HTR-8/SVneo (cell line): ENCODE measurements around the gene ASXL1.
"Not testable (repeated sequence)": the region's sequence is repeated elsewhere in the genome, so short reads cannot be mapped to it uniquely, and the experiment has no call there.

ENCODE experiments used
- DNase-seq: peaks from one replicate; pipeline ENCODE4 v3.0.0; 2011; ENCODE audit warnings: low spot score, mixed read lengths; ENCODE audit not compliant: insufficient read length
- FAIRE-seq: peaks from 2 replicates; lab custom pipeline; 2011; peaks lifted over from hg19 to GRCh38; lab: Jason Lieb, UNC

ASXL1 gene

DNA sequence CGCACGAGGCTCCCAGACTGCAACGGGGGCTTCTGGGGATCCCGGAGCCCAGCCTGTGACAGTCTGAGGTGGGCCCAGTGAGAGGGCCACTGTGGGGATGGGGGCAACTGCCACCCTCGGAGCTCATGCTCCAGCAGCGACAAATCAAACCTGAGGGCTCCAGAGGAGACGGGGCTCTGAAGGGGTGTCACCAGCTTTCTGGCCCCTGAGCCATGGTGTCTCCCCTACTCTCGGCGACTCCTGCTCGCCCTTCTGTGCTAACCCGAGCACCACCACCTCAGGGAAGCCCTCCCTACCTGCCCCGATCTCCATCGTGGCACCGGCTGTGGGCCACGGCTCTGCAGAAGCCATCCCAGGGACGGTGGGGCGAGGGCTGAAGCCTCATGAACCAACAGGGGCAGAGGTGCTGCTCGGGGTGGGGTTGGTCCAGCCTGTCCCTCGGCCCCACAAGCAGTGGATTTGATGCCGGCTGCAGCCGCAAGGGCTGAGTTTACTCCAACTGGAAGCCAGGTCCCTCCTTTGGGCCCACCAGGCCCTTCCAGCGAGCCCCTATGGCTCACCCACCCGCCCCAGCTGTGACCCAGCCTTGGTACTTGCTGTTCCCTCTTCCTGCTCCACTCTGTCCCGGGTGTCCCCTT lies 102.7 kb downstream of the ASXL1 start:
- FAIRE-seq (no peak), DNase-seq (no peak)

DNA sequence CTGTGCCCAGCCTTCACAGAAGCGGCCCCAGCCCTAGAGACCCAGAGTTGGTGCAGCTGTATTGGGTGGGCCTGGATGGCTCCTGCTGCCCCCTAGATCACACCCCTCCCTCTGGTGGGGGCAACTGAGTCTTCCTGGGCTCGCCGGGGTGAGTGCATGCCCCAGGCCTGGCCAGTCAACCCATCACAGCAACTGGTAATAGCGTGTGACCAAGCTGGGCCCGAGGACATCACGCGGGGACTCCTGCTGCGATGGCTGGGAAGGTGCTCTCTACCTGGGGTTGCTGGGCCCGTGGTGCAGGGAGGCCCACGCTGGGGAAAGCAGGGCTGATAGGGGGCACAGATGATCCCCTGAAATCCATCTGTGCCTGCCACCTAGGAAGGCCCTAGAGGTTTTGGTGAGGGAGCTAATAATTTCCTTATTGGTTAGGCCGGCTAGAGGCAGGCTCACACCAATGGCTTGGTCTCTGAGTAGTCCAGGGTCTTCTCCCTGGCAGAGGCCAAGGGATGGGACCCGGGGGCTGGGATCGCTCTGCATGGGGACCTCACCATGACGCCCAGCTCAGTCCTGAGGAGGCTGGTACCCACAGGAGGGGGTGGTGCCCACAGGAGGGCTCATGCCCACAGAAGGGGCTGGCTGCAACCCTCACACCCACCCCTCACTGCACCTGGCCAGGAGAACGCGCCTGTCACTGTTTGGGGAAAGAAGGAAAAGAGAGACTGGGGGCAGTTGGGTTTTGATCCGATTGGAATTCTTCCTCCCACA lies 103.9 kb downstream of the ASXL1 start:
- FAIRE-seq (no peak), DNase-seq (no peak)

DNA sequence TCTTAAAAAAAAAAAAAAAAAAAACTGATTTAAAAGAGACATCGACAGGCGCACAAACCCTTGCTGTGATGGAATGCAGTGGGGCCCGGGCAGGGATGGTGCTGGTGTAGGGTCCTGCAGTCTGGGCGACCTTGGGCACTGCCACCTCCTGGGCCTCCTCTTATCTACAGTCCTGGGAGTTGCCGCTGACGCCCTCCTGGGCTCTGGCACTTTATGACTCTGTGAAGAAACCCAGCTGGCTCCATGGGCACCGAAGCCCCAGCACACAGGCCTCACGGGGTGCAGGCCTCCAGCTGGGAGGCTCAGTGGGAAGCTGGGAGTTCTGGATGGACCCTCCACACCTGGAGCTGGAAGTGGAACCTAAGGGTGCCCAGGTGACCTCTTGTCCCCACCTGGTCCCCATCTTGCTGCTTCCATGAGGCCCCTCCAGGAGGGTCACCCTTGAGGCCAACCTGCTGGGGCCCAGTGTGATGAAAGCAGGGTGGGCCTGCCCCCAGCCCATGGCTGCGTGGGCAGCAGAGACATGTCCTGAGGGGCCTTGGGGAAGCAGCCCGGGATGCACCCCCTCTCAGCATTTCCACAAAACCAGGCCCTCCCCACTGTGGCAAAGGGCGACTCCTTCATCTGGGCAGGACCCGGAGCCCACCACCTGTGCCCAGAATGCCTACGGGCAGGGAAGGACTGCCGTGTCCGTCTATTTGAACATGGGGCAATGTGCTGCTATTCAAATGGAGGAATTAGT lies 104.9 kb downstream of the ASXL1 start:
- no peak for FAIRE-seq
- no peak for DNase-seq

DNA sequence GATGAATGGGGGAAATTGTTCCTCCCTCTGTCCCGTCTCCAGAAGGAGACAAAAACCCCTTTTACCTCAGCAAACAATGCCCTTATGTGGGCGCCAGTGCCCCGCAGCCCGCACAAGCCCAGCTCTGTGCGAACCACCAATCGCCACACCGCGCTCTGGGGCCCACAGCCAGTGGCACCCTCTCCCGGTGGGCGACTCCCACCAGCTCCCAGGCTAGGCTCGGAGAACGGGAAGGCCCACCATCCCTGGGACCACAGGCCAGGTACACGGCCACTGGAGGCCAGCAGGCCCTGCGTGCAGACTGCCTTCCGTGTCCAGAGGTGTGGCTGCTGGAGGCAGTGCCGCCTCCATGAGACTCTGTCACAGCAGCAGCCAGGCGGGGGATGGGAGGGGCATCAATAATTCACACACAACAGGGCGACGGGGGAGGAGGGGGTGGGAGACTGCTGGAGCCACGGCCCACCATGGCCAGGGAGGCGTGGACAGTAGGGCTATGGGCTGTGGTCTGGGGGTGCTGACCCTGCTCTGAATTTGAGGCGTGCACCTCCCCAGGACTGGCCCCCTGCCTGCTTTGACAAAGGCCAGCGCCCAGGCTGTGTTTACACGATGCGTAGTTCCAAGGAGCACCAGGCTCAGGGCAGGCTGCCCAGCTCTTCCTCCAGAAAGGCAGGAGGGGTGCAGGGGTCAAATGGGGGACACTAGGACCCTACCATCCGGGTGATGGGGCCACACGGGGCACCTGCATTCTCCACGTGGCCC lies 105.7 kb downstream of the ASXL1 start:
- FAIRE-seq: peak; percentile 49
- no peak for DNase-seq

DNA sequence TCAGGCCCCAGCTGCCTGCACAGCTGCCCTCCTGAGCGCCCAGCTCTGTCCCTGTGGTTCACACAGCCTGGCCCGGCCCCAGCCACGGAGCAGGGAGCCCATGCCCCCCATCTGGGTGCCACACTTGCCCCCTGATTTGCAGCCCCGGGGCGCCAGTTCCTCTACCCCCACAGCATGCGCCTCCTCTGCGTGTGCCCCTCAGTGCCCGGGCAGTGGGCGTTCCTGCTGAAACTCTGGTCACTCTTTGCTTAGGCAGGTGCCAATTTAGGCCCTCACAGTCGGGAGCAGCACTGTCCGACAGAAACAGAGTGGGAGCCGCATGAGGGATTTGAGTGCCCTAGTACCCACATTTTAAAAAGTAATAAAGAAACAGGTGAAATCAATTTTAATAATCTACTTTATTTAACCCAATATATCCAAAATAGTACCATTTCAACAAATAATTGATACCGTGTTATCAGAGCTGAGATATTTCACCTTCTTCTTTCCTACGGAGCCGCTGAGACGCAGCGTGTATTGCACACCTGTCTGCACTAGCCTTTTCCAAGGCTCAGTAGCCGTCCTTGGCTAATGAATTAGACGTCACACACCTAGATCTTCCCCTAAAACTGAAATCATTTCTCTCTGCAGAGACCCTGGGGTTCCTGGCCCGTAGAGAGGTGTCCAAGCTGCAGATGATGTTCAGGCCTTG lies 106.4 kb downstream of the ASXL1 start:
- DNase-seq (no peak), FAIRE-seq (no peak)

DNA sequence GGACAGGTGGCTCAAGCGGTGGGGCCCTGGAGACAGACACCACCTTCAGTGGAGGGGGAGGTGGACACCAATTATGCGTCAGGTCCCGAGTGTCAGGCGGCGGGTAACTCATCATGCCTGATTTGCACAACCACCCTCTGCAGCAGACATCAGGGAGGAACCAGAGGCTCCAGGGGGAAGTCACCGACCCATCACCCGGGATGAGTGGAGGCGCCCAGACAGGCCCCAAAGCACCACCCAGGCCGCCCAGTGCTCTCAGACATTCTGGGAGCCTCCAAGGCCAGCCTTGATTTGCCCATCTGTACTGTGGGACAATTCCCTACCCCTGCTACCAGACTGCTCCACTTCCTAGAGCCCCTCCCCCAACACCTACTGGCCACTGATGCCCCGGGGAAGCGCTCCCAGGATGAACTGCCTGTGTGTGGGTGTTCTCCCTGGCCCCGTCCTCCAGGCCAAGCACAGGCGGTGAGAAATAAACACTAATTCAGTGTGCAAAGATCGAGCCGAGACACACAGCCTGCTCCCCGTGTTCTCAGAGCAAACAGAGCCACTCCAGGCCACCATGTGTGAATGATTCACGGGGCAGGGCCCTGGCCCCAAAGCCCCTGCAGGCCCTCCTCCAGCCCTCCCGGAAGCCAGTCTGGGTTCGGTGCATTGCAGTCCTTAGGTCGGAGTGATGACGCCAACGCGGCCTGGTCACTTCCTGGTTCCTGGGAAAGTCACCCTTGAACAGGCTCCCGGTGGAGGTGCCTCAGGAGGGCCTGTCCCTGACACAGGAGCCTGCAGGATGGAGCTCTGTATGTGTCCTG lies 107.2 kb downstream of the ASXL1 start:
- no peak for DNase-seq
- no peak for FAIRE-seq

DNA sequence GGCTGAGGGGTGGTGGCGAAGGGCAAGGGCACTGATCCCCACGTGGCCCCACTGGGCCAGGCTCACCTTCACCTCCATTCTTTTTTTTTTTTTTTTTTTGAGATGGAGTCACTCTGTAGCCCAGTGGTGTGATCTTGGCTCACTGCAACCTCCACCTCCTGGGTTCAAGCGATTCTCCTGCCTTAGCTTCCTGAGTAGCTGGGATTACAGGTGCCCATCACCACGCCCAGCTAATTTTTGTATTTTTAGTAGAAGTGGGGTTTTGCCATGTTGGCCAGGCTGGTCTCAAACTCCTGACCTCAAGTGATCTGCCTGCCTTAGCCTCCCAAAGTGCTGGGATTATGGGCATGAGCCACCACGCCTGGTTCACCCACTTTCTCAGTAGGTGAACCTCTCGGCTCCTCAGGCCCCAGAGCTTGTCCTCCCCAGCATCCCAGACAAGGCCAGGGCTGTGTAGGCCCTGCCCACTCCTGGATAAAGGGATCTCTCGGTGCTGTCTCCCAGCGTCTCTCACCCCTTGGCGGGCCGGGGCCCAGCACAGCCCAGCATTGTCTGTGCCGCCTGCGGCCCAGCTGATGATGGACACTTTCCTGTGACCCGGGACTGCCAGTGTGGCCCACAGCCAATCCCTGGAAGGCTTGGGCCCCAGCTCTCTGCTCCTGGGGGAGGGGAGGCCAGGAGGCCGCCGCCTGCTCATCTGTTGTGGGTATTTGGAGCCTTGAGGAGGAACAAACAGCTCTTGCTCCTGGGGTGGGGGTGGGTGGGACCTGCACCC lies 108.0 kb downstream of the ASXL1 start:
- FAIRE-seq, DNase-seq: not testable (repeated sequence)

DNA sequence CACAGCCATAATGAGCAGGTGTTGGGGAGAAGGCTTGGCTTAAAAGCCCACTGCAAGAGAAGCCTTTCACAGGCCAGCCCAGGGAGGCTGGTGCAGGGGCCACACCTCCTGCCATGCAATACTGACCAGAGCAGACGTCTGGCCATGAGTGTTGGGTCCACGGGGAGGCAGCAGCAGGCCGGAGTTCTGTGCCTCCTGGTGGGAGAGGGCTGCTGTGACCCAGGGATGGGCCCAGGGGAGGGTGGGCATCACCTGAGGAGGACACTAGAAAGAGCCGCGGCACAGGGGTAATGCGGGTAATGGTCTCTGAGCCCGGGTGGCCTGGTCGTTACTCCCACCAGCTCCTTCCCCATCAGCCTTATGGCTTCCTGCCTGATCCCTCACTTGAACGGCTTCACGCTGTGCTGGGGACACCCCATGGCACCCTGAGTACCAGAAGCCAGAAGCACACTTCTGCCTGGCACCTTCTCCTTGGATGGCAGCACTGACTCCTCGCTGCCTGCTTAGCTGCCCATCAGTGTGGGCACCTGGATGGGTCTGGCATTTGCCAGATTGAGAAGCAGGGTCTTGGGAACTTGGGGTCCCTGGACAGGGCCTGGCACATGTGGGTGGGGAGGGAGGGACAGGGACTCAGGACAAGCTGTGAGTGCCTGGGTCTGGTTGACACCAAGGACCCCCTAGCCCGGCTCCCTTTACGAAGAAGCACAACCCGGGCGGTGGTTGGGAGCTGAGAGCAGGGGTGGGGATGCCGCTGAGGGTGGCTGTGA lies 108.8 kb downstream of the ASXL1 start:
- DNase-seq (no peak), FAIRE-seq (no peak)

DNA sequence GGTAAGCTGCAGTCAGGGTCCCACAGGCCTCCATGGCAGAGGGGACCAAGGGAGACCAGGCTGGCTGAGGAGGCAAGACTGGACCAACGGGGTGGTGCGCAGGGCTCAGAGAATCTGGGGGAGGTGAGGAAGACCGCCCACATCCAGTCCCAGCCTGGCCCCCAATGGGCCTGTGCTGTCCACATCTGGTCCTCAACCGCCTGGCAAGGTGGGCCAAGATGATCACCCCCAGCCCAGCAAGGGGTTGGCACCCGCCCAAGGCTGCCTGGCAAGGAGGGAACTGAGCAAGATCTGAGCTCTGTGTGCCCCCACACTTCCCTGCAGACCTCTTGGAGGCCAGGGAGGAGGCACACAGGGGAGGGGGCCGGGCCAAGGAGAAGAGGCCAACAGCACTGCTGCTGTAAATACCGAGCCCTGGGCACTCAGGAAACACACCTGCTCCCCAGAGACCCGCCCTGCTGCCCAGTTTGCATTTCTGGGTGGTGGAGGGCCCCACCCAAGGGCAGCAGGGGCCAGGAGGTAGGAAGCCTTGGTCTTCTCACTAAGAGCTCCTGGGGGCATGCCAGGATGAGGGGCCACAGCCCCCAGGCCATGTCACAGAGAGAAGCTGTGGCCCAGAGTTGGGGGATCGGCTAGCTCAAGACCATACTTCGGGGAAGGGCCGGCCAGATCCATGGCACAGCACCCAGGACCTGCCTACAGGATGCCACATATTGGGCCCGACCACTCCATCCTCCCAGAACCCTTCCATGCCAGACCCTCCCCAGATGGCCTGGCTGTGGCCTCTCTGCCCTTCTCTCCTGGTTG lies 109.6 kb downstream of the ASXL1 start:
- FAIRE-seq: no peak
- no peak for DNase-seq

DNA sequence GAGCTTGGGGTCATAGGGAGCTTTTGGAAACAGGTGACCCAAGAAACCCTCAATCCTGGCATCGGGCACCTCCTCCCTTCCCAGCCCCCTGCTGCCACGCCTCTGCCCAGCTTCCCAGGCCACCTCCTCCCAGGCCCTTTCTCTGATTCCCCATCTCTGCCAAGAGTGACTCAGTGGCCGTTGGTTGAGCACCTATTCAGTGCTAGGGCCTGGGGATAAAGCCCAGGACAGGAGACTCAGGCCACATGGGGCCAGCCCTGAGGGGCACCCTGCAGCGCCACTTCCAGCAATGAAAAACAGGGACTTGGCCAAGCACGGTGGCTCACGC lies 110.1 kb downstream of the ASXL1 start:
- no peak for DNase-seq
- FAIRE-seq: no peak

DNA sequence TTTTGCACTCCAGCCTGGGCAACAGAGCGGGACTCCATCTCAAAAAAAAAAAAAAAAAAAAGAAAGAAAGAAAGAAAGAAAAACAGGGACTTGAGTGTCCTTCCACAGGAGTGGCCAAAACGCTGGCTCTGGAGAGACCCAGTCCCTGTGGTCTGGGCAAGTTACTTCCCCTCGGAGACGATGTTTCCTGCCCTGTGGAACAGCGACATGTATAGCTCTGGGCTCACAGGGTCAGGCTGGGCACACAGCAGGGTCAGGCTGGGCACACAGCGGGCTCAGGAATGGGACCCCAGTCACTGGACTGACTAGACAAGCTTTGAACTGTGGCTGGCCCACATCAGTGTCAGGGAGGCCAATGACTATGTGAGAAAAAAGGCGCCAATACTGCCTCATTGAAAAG lies 110.7 kb downstream of the ASXL1 start:
- FAIRE-seq: no peak

DNA sequence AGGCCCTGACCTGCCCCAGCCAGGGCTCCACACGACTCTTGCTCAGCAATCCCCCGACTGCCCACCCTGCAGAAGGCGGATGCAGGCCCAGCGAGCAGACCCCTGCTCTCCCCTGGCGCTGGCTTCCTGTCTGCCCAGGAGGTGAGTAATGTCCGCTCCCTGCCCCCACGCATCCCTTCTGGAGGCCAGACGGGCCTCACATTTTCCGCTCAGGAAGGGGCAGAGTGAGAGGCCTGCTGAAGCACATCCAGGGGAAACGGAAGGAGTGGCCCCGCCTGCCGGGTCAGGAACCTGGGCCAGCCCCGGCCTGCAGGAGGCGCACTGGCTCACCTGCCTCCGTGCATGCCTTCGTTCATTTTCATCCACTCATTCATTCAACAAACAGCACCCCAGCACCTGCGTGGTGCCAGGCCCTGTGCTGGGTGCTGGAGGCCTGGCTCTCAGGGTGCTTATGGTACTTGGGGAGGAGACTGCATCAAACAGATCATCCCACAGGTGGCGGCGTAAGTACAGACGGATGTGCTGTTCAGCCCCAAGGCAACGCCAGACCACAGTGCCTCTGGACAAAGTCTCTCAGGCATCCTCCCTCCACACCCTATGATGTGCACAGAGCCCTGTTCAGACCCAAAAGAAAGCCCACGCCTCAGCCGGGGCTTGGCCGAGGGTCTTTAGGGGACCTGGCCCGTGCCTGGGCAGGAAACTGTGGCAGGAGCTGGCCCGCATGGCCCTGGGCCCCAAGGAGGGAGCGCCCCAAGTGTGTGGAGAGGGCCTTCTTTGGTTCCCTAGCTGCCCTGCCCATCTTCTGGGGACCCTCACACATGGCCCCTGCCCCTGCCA lies 112.1 kb downstream of the ASXL1 start:
- peak; percentile 84 for DNase-seq
- FAIRE-seq: peak; percentile 84

More for the DNA sequence above, 110.7 kb downstream of the ASXL1 start:
- no peak for DNase-seq

DNA sequence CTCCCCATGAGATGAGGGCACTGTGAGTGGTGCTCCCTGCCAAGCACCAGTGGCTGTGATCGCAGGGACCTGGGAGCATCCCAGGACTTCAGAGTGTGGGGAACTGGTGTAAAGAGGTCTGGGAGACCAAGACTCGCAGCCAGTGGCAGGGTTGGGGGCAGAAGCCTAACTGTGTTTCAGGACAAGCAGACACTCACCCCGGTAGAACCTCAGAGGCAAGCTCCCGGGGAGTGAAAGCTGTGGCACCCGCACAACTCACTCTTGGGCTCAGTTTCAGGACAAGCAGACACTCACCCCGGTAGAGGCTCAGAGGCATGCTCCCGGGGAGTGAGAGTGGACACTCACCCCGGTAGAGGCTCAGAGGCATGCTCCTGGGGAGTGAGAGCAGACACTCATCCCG lies 112.8 kb downstream of the ASXL1 start:
- DNase-seq (no peak), FAIRE-seq (no peak)

DNA sequence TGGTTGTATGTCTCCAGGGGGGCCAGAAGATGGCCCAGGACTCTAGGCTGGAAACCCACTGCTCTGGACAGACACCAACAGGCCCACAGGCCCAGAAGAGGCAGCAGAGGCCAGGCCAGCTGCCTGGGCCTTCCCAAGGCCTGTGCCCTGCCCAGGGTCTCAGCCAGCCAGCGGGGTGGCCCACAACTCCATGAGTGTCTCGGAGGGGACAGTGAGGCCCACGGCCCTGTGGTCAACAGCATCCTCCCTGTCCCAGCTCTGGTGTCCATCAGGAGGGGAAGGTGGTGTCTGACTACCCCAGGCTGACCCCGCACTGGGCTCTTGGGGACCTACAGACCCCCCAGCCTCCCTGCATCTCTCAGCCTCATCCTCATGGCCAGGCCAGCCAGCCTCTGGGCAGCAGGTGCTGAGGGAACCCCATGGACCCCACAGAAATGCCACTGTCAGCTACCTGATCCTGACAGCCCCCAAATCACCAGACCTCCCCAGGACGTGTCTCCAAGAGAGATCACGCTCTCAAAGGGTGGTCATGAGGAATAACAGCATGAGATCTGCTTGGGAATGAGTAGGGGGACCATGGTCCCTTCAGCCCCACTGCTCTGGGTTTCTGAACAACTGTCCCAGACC lies 114.6 kb downstream of the ASXL1 start:
- FAIRE-seq: no peak

DNA sequence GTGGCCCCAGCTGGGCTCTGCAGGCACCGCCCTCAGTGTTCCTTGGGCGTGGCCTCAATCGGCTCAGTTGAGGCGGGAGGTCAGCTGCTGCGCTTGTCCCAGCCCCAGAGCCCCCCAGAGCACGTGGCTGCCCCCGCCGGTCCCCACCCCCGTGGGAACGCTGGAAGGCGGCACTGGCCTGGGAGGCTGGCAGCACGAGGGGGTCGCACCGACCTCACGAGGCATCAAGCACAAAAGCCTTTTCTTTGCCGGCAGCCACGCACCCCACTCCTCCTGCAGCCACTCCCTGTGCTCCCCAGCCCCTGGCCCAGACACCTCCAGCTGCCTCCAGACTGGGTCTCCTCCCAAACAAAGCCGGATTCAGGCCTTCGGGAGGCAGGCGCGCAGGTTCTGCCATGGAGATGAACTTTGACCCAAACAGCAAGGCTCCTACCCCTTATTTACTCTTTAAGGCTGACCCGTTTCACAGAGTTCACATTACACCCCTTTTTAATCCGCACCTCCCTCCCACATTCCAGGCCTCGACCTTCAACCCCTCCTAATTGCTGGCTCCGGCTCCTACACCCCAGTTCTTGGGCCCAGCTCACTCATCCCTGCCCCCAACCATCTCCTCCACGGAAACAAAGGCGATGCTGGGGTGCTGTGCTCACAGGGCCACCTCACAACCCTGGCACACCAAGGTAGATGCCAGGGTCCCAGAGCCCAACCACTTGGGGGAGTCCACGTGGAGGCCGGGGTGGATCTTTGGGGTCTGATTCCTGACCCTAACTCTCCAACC lies 115.3 kb downstream of the ASXL1 start:
- no peak for FAIRE-seq
- no peak for DNase-seq

More for the DNA sequence above, 114.6 kb downstream of the ASXL1 start:
- DNase-seq: no peak
